Calu3 (cell line): ENCODE results near the gene COL7A1. TPM values are rescaled to one million over a fixed set of nuclear protein-coding genes. Genes with fewer than 3 reads are reported as not detected.

Experiments used
- BruUV-seq: library from RNA; stranded (reverse); fragments of 400-500 nt; replicated peaks from 2 replicates; lab custom pipeline; 2021; lab: Mats Ljungman, UMichigan
- CTCF ChIA-PET: fragments of 300-600 bp; sonication (Branson Sonifier 250); formaldehyde crosslinking; loops from one replicate; lab custom pipeline; 2022; ENCODE audit warnings: antibody characterized with exemption; lab: Charles Lee
- DNase-seq: peaks from one replicate; pipeline ENCODE4 v3.0.0; 2022
- H3K27ac Mint-ChIP-seq: one replicate; pipeline ENCODE4 v1.8.0; 2022; ENCODE audit warnings: mixed read lengths; ENCODE audit not compliant: unreplicated experiment
- H3K27me3 Mint-ChIP-seq: one replicate; pipeline ENCODE4 v1.8.0; 2022; ENCODE audit warnings: mixed read lengths; ENCODE audit not compliant: unreplicated experiment
- H3K36me3 Mint-ChIP-seq: one replicate; pipeline ENCODE4 v1.8.0; 2022; ENCODE audit warnings: mild to moderate bottlenecking, moderate library complexity, mixed read lengths; ENCODE audit not compliant: insufficient read depth, unreplicated experiment
- H3K4me1 Mint-ChIP-seq: one replicate; pipeline ENCODE4 v1.8.0; 2022; ENCODE audit warnings: mild to moderate bottlenecking, low read depth, mixed read lengths; ENCODE audit not compliant: unreplicated experiment
- H3K4me3 Mint-ChIP-seq: one replicate; pipeline ENCODE4 v1.8.0; 2022; ENCODE audit warnings: mild to moderate bottlenecking, low read depth, moderate library complexity, mixed read lengths; ENCODE audit not compliant: unreplicated experiment
- H3K9me3 Mint-ChIP-seq: one replicate; pipeline ENCODE4 v1.8.0; 2022; ENCODE audit warnings: low read depth, mixed read lengths; ENCODE audit not compliant: unreplicated experiment
- intact Hi-C: fragments of 100-400 bp; cut with micrococcal nuclease; formaldehyde crosslinking; loops from one replicate; pipeline ENCODE4 v1.10.0; 2022; ENCODE audit not compliant: unreplicated experiment
- total RNA-seq: library from RNA; stranded (reverse); gene quantifications from 2 replicates; pipeline ENCODE4 v1.2.3, GENCODE V29; 2022
- TF ChIP-seq, protein P1 (sequence below): fragments of 200-600 bp; IDR thresholded peaks from one replicate; pipeline ENCODE4 v1.8.0; 2022; ENCODE audit warnings: antibody characterized with exemption; ENCODE audit not compliant: unreplicated experiment

COL7A1 gene
- total RNA-seq, 1 experiment from 2014 or later, result 13.9 TPM

DNA sequence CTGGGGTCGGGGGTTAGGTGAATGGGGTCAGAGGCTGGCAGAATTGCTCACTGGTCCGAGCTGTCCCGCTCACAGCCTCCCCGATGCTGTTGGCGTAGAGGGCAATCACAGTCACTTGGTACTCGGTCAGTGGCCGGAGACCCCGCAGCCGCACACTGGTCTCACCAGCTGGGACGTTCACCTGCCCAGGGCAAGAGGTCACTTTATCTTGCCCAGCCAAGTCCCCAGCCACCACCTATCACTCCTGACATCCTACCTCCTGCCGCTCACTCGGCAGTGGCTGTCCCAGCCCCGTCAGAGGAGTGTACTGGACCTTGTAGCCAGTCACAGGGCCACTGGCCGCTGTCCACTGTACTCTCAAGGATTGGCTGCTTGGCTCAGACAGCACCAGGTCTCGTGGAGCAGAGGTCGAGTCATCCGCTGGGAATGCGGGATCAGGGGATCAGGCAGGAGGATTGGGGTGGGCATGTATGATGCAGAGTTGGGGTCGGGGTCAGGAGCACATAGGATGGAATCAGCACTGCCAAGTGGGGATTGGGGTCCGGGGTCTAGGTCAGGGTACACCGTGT, 2.5 kb downstream of the COL7A1 start:
- BruUV-seq, result no TSS peak
- Mint-ChIP-seq H3K9me3 (no peaks in the 10 kb centered on the region), H3K27me3 (peaks cover 12% of the 10 kb centered on the region), H3K4me1 (peaks cover 13% of the 10 kb centered on the region), H3K4me3 (no peak overlapping the region), H3K36me3 (peaks cover 31% of the 10 kb centered on the region), H3K27ac (no peak overlapping the region)
- intact Hi-C loops, result no loop called here
- TF ChIP-seq, protein P1, sequence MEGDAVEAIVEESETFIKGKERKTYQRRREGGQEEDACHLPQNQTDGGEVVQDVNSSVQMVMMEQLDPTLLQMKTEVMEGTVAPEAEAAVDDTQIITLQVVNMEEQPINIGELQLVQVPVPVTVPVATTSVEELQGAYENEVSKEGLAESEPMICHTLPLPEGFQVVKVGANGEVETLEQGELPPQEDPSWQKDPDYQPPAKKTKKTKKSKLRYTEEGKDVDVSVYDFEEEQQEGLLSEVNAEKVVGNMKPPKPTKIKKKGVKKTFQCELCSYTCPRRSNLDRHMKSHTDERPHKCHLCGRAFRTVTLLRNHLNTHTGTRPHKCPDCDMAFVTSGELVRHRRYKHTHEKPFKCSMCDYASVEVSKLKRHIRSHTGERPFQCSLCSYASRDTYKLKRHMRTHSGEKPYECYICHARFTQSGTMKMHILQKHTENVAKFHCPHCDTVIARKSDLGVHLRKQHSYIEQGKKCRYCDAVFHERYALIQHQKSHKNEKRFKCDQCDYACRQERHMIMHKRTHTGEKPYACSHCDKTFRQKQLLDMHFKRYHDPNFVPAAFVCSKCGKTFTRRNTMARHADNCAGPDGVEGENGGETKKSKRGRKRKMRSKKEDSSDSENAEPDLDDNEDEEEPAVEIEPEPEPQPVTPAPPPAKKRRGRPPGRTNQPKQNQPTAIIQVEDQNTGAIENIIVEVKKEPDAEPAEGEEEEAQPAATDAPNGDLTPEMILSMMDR, result no peak
- CTCF ChIA-PET, result no interaction called here
- no peak for DNase-seq

DNA sequence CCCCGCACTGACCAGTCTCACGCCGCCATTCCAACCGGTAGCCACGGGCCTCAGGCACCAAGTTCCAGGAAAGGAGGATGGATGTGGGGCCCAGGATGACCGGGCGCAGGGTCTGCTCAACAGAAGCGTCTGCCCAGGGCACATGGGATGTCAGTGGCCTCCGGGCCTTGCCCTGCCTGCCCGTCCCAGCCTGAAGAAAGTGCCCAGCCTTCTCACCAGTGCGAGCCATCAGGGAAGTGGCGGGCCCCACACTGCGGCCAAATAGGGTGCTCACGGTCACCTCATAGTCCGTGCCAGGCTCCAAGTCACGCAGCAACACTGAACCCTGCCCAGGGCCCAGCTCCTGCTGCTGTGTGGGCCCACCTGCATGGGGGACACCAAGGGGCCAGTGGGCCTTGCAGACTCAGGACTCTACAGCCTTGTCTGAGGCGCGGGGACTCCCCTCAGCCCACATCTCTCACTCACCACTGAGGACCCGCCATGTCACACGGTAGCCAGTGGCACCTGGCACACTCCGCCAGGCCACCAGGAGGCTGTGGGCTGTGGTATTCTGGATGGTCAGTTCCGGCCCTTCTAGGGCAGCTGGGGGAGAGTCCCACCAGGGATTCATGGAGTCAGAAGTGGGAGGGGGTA, 3.1 kb downstream of the COL7A1 start:
- intact Hi-C loops, result no loop called here
- no peak for DNase-seq
- H3K27me3 Mint-ChIP-seq, result peaks cover 12% of the 10 kb centered on the region
- no peaks in the 10 kb centered on the region for H3K9me3 Mint-ChIP-seq
- no peak overlapping the region for H3K27ac Mint-ChIP-seq
- CTCF ChIA-PET, result no interaction called here
- no peak overlapping the region for H3K4me3 Mint-ChIP-seq
- H3K36me3 Mint-ChIP-seq, result peaks cover 25% of the 10 kb centered on the region
- no TSS peak for BruUV-seq
- H3K4me1 Mint-ChIP-seq, result peaks cover 13% of the 10 kb centered on the region
- TF ChIP-seq, protein P1, result no peak

DNA sequence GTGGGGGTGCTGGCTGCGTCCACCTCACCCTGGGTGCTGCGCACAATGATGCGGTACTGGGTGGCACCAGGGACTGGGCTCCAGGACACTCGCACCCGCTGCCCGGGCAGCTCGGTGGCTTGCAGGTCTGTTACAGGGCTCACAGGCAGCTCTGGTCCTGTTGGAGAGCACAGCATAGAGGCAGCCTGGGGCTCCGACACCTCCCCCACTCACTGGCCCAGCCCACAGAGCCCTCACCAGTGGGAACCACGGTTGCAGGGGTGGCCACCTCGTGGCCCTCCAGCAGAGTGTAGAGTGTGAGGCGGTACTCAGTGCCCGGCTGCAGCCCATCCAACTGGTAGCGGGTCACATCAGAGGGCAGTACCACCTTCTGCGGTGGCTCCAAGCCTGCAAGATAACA, 3.7 kb downstream of the COL7A1 start:
- H3K36me3 Mint-ChIP-seq, result peaks cover 22% of the 10 kb centered on the region
- intact Hi-C loops, result no loop called here
- no TSS peak for BruUV-seq
- H3K27me3 Mint-ChIP-seq, result peaks cover 12% of the 10 kb centered on the region
- TF ChIP-seq, protein P1, result no peak
- H3K9me3 Mint-ChIP-seq, result no peaks in the 10 kb centered on the region
- no peak for DNase-seq
- H3K4me1 Mint-ChIP-seq, result peaks cover 10% of the 10 kb centered on the region
- no peak overlapping the region for H3K27ac Mint-ChIP-seq
- H3K4me3 Mint-ChIP-seq, result no peak overlapping the region
- CTCF ChIA-PET, result no interaction called here

DNA sequence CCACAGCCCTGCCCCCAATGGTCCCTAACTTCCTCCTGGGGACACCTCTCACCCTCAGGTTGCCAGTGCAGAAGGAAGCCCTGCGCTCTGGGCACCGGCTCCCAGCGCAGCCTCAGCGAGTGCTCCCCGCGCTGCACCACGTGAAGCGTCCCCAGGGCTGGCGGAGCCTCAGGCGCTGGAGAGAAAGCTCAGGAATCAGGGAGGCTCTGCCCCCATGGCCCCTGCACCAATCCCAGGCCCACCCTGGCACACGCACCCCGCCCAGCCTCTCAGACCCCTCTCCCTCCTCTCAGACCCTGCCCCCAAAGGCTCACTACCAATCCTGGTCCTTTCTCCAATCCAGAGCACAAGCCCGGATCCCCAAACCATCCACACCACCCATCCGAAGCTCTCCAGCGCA, 6.9 kb downstream of the COL7A1 start:
- H3K36me3 Mint-ChIP-seq, result no peaks in the 10 kb centered on the region
- TF ChIP-seq, protein P1, result no peak
- CTCF ChIA-PET, result no interaction called here
- H3K4me3 Mint-ChIP-seq, result no peak overlapping the region
- no TSS peak for BruUV-seq
- intact Hi-C loops, result no loop called here
- DNase-seq, result no peak
- no peaks in the 10 kb centered on the region for H3K9me3 Mint-ChIP-seq
- peaks cover 12% of the 10 kb centered on the region for H3K27me3 Mint-ChIP-seq
- no peak overlapping the region for H3K27ac Mint-ChIP-seq
- H3K4me1 Mint-ChIP-seq, result no peaks in the 10 kb centered on the region
